ENCODE data around the gene PRC1. TPM values are rescaled to one million over a fixed set of nuclear protein-coding genes. Genes with fewer than 3 reads are reported as not detected.
"Not testable (repeated sequence)": the region's sequence is repeated elsewhere in the genome, so short reads cannot be mapped to it uniquely, and the experiment has no call there.

The PRC1 gene
- total RNA-seq, 2 donors from 2014 or later = 6.2 to 7.9 TPM

DNA sequence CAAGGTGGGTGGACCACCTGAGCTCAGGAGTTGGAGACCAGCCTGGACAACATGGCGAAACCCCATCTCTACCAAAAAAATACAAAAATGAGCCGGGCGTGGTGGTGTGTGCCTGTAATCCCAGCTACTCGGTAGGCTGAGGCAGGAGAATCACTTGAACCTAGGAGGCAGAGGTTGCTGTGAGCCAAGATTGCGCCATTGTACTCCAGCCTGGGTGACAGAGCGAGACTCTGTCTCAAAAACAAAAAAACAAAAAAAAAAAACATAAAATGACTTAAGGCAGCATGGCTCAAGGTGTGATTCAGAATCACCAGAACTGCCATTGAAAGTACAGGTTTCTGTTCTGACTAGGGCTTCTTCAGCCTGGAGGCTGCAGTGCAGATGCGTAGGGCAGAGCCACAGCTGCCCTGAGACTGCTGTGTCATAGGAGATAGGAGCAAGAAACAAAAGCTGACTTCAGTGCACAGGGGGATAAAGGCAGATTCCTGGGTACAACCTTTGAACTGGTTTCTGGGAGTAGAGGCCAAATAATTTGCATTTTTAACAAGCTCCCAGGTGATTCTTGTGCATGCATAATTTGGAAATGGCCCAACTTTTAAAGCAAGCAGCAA is 71.5 kb downstream of the PRC1 start:
- intact Hi-C loops (cut with DNase I); DNase-seq (ENCODE audit: low spot score): not testable (repeated sequence)

- intact Hi-C loops (cut with DNase I) = no loop called here
- DNase-seq (ENCODE audit: low spot score) = no peak
Observed at GRCh38 chr15:90921887-90922286, 72.4 kb downstream of the PRC1 start.

- intact Hi-C loops (cut with DNase I) = loop anchor here in 1 of 2 donors (5.0 kb wide), 1 partner anchor 1307 kb away; no protein-coding TSS in a partner anchor
- DNase-seq (ENCODE audit: low spot score) = no peak
Observed at GRCh38 chr15:90918835-90919234, 75.5 kb downstream of the PRC1 start.

DNA sequence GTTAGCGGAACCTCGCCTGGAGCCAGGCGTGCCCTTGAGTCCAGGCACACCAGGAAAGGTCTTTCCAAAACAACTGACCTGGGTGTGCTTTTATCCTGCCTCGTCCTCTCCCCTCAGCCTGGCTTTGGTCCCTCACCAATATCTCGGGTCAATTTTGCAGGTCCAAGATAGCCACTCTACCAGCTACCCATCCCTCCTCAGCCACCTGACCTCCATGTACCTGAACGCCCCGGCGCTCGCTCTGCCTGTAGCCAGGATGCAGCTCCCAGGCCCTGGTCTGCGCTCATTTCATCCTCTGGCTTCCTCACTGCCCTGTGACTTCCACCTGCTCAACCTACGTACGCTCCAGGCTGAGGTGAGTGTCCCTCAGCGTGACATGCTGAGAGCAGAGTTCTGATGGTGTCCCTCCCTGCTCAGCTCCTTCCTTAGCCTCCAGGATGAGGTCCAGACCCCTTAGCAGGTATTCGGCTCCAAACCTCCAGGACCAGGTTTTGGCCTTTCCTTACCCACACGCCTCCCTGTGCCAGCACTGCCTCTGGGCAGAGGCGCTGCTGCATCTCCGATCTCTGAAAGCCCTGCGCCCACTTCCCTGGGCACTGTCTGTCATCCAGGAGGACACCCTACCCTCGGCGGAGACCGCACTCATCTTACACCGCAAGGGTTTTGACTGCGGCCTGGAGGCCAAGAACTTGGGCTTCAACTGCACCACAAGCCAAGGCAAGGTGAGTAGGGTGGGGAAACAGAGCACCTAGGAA is 76.1 kb downstream of the PRC1 start:
- no peak for DNase-seq (ENCODE audit: low spot score)
- intact Hi-C loops (cut with DNase I) = loop anchor here in 1 of 2 donors (5.0 kb wide), 1 partner anchor 1306 kb away; no protein-coding TSS in a partner anchor

GRCh38 chr15:90917569-90917968 is 76.8 kb downstream of the PRC1 start:
- no peak for DNase-seq (ENCODE audit: low spot score)
- intact Hi-C loops (cut with DNase I) = loop anchor here in 1 of 2 donors (5.0 kb wide), 1 partner anchor 1305 kb away; no protein-coding TSS in a partner anchor

GRCh38 chr15:90916461-90916860 is 77.9 kb downstream of the PRC1 start:
- intact Hi-C loops (cut with DNase I) = loop anchor here in 1 of 2 donors (5.0 kb wide), 1 partner anchor 1304 kb away; no protein-coding TSS in a partner anchor

More at GRCh38 chr15:90916461-90916860, 77.9 kb downstream of the PRC1 start:
- no peak for DNase-seq (ENCODE audit: low spot score)

Other genes with a start within 250 kb of the PRC1 start
- 10 to 100 TPM; 38.0 to 52.0 TPM for gene FURIN, start 125.9 kb downstream of the PRC1 start, total RNA-seq
- 10 to 100 TPM; 31.7 to 41.8 TPM for gene FES, start 110.0 kb downstream of the PRC1 start, total RNA-seq
- gene MAN2A2, start 91.2 kb downstream of the PRC1 start, total RNA-seq = 10 to 100 TPM; 53.0 to 57.6 TPM
- 1 to 10 TPM; 5.9 to 8.6 TPM for gene HDDC3, start 62.0 kb downstream of the PRC1 start, total RNA-seq
- 10 to 100 TPM; 63.6 to 75.8 TPM for gene UNC45A, start 59.2 kb downstream of the PRC1 start, total RNA-seq
- 1 to 10 TPM; 5.1 to 7.4 TPM for gene RCCD1, start 39.7 kb downstream of the PRC1 start, total RNA-seq
- 10 to 100 TPM; 10.1 to 14.3 TPM for gene VPS33B, start 28.1 kb upstream of the PRC1 start, total RNA-seq
- gene SV2B, start 105.7 kb upstream of the PRC1 start, total RNA-seq = 1 to 10 TPM; 2.9 to 3.4 TPM

Data from posterior vena cava (tissue), 2 donors.